Smooth muscle cell (in vitro differentiated cells): Measurements from ENCODE around the gene FBXL3. TPM values are rescaled to one million over a fixed set of nuclear protein-coding genes. Genes with fewer than 3 reads are reported as not detected.
"Not testable (repeated sequence)": the region's sequence is repeated elsewhere in the genome, so short reads cannot be mapped to it uniquely, and the experiment has no call there.

Experiments
- DNase-seq: peaks from one replicate; lab custom pipeline; 2025; ENCODE audit not compliant: unreplicated experiment; lab: John Stamatoyannopoulos, UW
- H2AFZ ChIP-seq: fragments of 200-600 bp; sonication (generic); 2 replicates; pipeline ENCODE4 v1.6.0; 2016; ENCODE audit warnings: antibody characterized with exemption, low read depth, mild to moderate bottlenecking
- H3F3A ChIP-seq: fragments of 200-600 bp; sonication (generic); 2 replicates; pipeline ENCODE4 v1.6.0; 2017; ENCODE audit warnings: antibody characterized with exemption, low read depth
- H3K27ac ChIP-seq: fragments of 200-600 bp; sonication (generic); 2 replicates; pipeline ENCODE4 v1.5.1; 2016; ENCODE audit warnings: low read depth, mild to moderate bottlenecking
- H3K27me3 ChIP-seq: fragments of 200-600 bp; sonication (generic); 2 replicates; pipeline ENCODE4 v1.6.1; 2016; ENCODE audit warnings: low read depth, mild to moderate bottlenecking
- H3K36me3 ChIP-seq: fragments of 200-600 bp; sonication (generic); 2 replicates; pipeline ENCODE4 v1.5.1; 2016; ENCODE audit warnings: low read depth
- H3K4me1 ChIP-seq: fragments of 200-600 bp; sonication (generic); 2 replicates; pipeline ENCODE4 v1.5.1; 2016; ENCODE audit warnings: low read depth
- H3K4me2 ChIP-seq: fragments of 200-600 bp; sonication (generic); 2 replicates; pipeline ENCODE4 v1.6.0; 2016; ENCODE audit warnings: mild to moderate bottlenecking
- H3K4me3 ChIP-seq: fragments of 200-600 bp; sonication (generic); 2 replicates; pipeline ENCODE4 v1.5.1; 2016; ENCODE audit warnings: mild to moderate bottlenecking
- H3K79me2 ChIP-seq: fragments of 200-600 bp; sonication (generic); 2 replicates; pipeline ENCODE4 v1.6.0; 2016; ENCODE audit warnings: low read depth, mild to moderate bottlenecking
- H3K9ac ChIP-seq: fragments of 200-600 bp; sonication (generic); 2 replicates; pipeline ENCODE4 v1.6.0; 2016; ENCODE audit warnings: low read depth
- H3K9me3 ChIP-seq: fragments of 200-600 bp; sonication (generic); replicated peaks from 2 replicates; pipeline ENCODE4 v1.5.1; 2016; ENCODE audit warnings: low read depth
- H4K20me1 ChIP-seq: fragments of 200-600 bp; sonication (generic); 2 replicates; pipeline ENCODE4 v1.6.0; 2016; ENCODE audit warnings: low read depth
- CTCF ChIP-seq: fragments of 200-600 bp; sonication (generic); IDR thresholded peaks from 2 replicates; pipeline ENCODE4 v1.5.1; 2017; ENCODE audit warnings: borderline replicate concordance, mild to moderate bottlenecking, antibody characterized with exemption; ENCODE audit not compliant: insufficient read depth, poor library complexity, severe bottlenecking
- WGBS: methylation state at CpG from one replicate; pipeline ENCODE4 v1.1.7; 2016; ENCODE audit warnings: low lambda C conversion rate; 5-methylcytosine and 5-hydroxymethylcytosine counted together
- polyA plus RNA-seq: library from polyadenylated mRNA; unstranded; fragments of >200 nt; fragmentation: Nextera tagmentation; extraction: Ambion mirVana; gene quantifications from 2 replicates; pipeline ENCODE4 v1.2.1, GENCODE V29; 2016
- total RNA-seq: library from RNA; depleted of rRNA; stranded (reverse); fragments of >200 nt; gene quantifications from 2 replicates; pipeline ENCODE4 v1.2.3, GENCODE V29; 2014

Gene FBXL3
- total and polyA plus RNA-seq, 2 experiments from 2014 or later: 25.2 to 54.7 TPM

- H3K9me3 ChIP-seq: no peaks in the 10 kb centered on the region
- no peak for DNase-seq
- no peak overlapping the region for H3K4me2 ChIP-seq
- peaks cover 3% of the 10 kb centered on the region for H3F3A ChIP-seq
- no peak overlapping the region for H3K9ac ChIP-seq
- no peaks in the 10 kb centered on the region for H3K4me1 ChIP-seq
- no peak for TF ChIP-seq CTCF
- H3K36me3 ChIP-seq: peaks cover 20% of the 10 kb centered on the region
- H3K4me3 ChIP-seq: no peak overlapping the region
- H3K79me2 ChIP-seq: peaks cover 65% of the 10 kb centered on the region
- H3K27me3 ChIP-seq: no peaks in the 10 kb centered on the region
- no peak overlapping the region for H2AFZ ChIP-seq
- whole genome bisulfite sequencing: 96% methylated on average over 2 of the region's 2 CpGs
- no peak overlapping the region for H3K27ac ChIP-seq
- H4K20me1 ChIP-seq: peaks cover 99% of the 10 kb centered on the region
These were observed 11.9 kb downstream of the FBXL3 start for GRCh38 chr13:77014906-77015685.

- Histone ChIP-seq H3K27ac (no peak overlapping the region), H3F3A (peaks cover 3% of the 10 kb centered on the region), H3K9ac (no peak overlapping the region), H4K20me1 (peaks cover 99% of the 10 kb centered on the region), H2AFZ (no peak overlapping the region), H3K27me3 (no peaks in the 10 kb centered on the region), H3K4me1 (no peaks in the 10 kb centered on the region), H3K9me3 (no peaks in the 10 kb centered on the region), H3K4me2 (no peak overlapping the region), H3K4me3 (no peak overlapping the region), H3K79me2 (peaks cover 61% of the 10 kb centered on the region), H3K36me3 (peaks cover 20% of the 10 kb centered on the region)
- no peak for TF ChIP-seq CTCF
- no peak for DNase-seq
- WGBS: 93% methylated on average over 2 of the region's 2 CpGs
These were observed 13.0 kb downstream of the FBXL3 start for GRCh38 chr13:77013853-77014542.

- not testable (repeated sequence) for H3K27ac ChIP-seq, H3F3A ChIP-seq, H2AFZ ChIP-seq, H3K4me3 ChIP-seq, H3K4me2 ChIP-seq, H3K4me1 ChIP-seq, DNase-seq, H3K27me3 ChIP-seq, H3K9me3 ChIP-seq, H3K9ac ChIP-seq
- Histone ChIP-seq H3K79me2 (peaks cover 53% of the 10 kb centered on the region), H4K20me1 (peaks cover 96% of the 10 kb centered on the region), H3K36me3 (peaks cover 20% of the 10 kb centered on the region)
- WGBS: 100% methylated on average over 5 of the region's 5 CpGs
These were observed 17.2 kb downstream of the FBXL3 start for GRCh38 chr13:77009719-77010118.

GRCh38 chr13:77009011-77009410 is 17.9 kb downstream of the FBXL3 start:
- Histone ChIP-seq H3K36me3 (peaks cover 16% of the 10 kb centered on the region), H3K79me2 (peaks cover 52% of the 10 kb centered on the region)

GRCh38 chr13:77008337-77008736 is 18.6 kb downstream of the FBXL3 start:
- not testable (repeated sequence) for H3K9ac ChIP-seq
- peak overlapping the region; percentile 11 for H3K4me2 ChIP-seq
- WGBS: 91% methylated on average over 4 of the region's 4 CpGs

More at GRCh38 chr13:77009011-77009410, 17.9 kb downstream of the FBXL3 start:
- Histone ChIP-seq H3K9ac (no peak overlapping the region), H3K27me3 (no peaks in the 10 kb centered on the region), H3K4me2 (peak overlapping the region; percentile 11), H4K20me1 (peaks cover 94% of the 10 kb centered on the region), H3K27ac (peak overlapping the region; percentile 39), H3K4me3 (no peak overlapping the region), H3K9me3 (no peaks in the 10 kb centered on the region), H2AFZ (no peak overlapping the region), H3F3A (peaks cover 6% of the 10 kb centered on the region), H3K4me1 (peaks cover 3% of the 10 kb centered on the region)
- no peak for TF ChIP-seq CTCF
- WGBS: 29% methylated on average over 2 of the region's 2 CpGs
- DNase-seq: no peak

More at GRCh38 chr13:77008337-77008736, 18.6 kb downstream of the FBXL3 start:
- H2AFZ ChIP-seq, H3K27me3 ChIP-seq, H3F3A ChIP-seq, H3K4me1 ChIP-seq, DNase-seq, H3K9me3 ChIP-seq, H3K36me3 ChIP-seq, H3K4me3 ChIP-seq: not testable (repeated sequence)
- peaks cover 46% of the 10 kb centered on the region for H3K79me2 ChIP-seq
- H3K27ac ChIP-seq: peak overlapping the region; percentile 39
- peaks cover 91% of the 10 kb centered on the region for H4K20me1 ChIP-seq
